ENCODE measurements around the gene LIPF.

LIPF gene, protein sequence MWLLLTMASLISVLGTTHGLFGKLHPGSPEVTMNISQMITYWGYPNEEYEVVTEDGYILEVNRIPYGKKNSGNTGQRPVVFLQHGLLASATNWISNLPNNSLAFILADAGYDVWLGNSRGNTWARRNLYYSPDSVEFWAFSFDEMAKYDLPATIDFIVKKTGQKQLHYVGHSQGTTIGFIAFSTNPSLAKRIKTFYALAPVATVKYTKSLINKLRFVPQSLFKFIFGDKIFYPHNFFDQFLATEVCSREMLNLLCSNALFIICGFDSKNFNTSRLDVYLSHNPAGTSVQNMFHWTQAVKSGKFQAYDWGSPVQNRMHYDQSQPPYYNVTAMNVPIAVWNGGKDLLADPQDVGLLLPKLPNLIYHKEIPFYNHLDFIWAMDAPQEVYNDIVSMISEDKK

DNA sequence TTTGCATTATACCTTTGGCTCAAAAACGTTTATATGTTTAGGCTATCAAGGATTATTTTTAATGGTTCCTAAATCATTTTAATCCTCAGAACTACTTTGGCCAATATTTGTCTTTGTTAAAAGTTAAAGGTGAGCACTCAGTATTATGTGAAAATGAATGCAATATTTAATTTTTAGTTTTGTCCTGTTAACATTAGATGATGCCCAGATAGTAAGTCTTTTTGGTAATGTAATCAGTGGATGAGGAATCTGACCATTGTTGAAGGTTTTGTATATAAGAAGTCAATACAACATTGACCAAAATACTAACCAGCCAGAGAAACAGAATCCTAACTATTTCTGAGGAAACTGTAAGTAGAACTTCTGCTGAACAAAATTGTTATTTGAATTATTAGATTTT is at the start of gene LIPF:
TSS of gene LIPF (plus strand) at position 301 of the 400 bp plus-strand sequence. CDS start 2,856 bp downstream, outside the sequence.
- TF ChIP-seq, protein P1, sequence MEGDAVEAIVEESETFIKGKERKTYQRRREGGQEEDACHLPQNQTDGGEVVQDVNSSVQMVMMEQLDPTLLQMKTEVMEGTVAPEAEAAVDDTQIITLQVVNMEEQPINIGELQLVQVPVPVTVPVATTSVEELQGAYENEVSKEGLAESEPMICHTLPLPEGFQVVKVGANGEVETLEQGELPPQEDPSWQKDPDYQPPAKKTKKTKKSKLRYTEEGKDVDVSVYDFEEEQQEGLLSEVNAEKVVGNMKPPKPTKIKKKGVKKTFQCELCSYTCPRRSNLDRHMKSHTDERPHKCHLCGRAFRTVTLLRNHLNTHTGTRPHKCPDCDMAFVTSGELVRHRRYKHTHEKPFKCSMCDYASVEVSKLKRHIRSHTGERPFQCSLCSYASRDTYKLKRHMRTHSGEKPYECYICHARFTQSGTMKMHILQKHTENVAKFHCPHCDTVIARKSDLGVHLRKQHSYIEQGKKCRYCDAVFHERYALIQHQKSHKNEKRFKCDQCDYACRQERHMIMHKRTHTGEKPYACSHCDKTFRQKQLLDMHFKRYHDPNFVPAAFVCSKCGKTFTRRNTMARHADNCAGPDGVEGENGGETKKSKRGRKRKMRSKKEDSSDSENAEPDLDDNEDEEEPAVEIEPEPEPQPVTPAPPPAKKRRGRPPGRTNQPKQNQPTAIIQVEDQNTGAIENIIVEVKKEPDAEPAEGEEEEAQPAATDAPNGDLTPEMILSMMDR (conservative IDR thresholded peaks at IDR 0.05; ENCODE audit: low read depth, low read length): no peak
- DNase-seq (ENCODE audit: low read depth): no peak
- H3K4me3 ChIP-seq (ENCODE audit: low read depth, low read length): no peak within 1 kb of the TSS

DNA sequence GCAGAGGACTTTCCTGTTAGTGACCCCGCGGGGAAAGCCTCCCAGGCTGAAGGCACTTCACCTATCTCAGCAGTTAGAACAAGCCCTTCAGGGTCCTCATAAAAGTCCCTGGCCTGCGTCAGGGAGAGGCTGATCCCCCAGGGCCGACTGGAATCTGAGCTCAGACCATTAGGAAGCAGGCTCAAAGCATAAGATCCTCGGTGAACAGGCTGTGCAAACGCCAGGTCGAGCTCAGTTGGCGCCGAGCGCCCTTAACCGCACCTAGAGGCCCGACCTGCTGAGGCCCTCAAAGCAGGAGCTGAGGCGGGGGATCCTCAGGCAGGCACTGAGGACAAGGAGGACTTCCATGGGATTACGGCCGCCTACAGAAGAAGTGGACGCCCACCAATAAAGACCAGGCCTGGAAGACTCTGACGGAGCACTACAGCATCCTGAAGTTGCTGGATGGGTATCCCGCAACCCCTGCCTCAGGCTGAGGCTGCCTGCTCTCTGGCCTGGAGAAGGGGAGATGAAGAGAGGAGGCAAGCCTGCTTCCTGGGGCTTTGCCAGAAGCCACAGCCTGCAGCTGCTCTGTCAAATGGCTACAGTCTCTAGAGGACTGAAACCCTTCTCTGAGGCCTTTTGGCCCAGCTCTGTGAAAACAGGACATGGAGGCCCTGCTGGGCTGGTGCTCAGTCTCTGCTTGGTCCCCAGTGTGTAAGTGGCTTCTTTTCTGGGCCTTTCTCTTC is 47.8 kb upstream of the LIPF start:
- H3K4me3 ChIP-seq (ENCODE audit: low read depth, low read length): no peak overlapping the region
- TF ChIP-seq, protein P1 (conservative IDR thresholded peaks at IDR 0.05; ENCODE audit: low read depth, low read length): no peak
- DNase-seq (ENCODE audit: low read depth): peak; percentile 17

DNA sequence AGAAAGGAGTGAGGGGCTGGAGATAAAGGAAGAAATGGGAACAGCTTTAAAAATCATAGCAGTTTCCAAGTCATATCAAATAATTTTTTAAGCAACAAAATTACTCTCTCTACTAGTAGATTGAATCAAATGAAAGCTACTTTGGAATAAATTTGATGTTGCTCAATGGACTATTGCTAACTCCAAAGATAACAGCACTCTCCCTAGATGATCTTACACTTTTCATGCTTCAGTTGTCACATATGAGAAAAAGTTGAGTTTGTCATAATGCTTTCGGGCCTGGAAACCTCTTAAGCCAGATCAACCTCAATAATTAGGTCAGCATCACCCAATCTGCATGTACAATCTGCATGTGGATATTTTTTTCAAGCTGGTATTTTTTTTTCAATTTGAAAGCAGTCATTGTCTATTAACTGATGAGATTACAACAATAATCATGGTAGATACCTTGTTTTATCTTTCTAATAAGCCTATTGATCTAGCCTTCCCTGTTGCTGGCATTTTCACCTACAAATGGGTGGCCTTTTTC is 46.4 kb upstream of the LIPF start:
- DNase-seq (ENCODE audit: low read depth): no peak
- TF ChIP-seq, protein P1 (conservative IDR thresholded peaks at IDR 0.05; ENCODE audit: low read depth, low read length): no peak
- H3K4me3 ChIP-seq (ENCODE audit: low read depth, low read length): no peak overlapping the region

DNA sequence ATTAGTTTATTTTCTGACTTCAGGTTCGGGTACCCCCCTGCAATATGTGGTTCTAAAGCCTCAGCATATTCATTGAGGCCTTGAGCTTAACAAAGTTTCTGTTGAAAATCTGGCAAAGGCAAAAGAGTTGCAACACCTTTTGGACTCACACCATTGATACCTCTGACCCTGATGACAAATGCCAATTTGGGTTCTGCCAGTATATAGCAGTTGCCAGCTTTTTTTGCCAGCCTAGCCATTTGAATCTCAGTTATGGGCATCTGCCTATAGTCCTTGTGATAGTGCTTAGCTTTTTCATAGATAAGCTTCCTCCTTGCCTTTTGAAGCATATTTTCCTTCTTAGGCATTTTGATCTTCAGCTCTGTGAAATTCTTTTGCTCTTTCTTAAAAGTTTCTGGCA is 45.7 kb upstream of the LIPF start:
- no peak overlapping the region for H3K4me3 ChIP-seq (ENCODE audit: low read depth, low read length)
- no peak for DNase-seq (ENCODE audit: low read depth)
- TF ChIP-seq, protein P1 (conservative IDR thresholded peaks at IDR 0.05; ENCODE audit: low read depth, low read length): no peak

DNA sequence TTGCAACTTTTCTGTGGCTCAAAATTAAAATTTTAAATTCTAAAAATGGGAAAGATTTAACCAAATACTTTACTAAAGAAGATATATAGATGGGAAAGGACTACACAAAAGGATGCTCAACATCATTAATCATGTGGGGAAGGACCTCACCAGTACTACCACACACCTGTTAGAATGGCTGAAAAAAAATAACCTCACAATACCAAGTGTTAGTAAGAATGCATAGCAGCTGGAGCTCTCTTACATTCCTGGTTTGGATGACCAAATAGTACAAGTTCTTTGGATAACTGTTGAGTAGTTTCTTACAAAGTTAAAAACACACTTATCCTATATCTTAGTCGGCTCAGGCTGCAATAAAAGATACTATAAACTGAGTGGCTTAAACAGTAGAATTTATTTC is 43.8 kb upstream of the LIPF start:
- DNase-seq (ENCODE audit: low read depth): no peak
- no peak overlapping the region for H3K4me3 ChIP-seq (ENCODE audit: low read depth, low read length)
- TF ChIP-seq, protein P1 (conservative IDR thresholded peaks at IDR 0.05; ENCODE audit: low read depth, low read length): no peak

DNA sequence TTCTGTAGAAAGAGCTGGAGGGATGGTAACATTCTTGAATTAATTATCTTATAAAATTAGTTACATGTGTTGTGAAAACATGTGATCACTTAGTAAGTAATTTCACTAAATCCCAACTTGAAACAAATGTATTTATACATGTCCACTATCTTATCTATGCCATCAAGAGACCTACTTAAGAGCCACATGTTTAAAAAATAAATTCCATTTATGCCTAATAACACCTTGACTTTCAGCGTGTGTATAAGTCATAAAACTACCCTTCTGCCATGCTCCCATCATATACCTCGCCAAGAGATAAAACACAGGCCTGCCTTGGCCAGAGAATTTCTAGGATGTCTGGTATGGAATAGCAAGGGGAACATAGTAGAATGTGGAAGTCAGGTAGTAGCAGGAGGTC is 40.4 kb upstream of the LIPF start:
- H3K4me3 ChIP-seq (ENCODE audit: low read depth, low read length): no peak overlapping the region
- TF ChIP-seq, protein P1 (conservative IDR thresholded peaks at IDR 0.05; ENCODE audit: low read depth, low read length): no peak
- no peak for DNase-seq (ENCODE audit: low read depth)

All from choroid plexus epithelial cell (primary cell).